SU-DHL-6 (cell line): ENCODE data around the gene MIER2.

Source experiments
- H2AFZ ChIP-seq: fragments of 200-600 bp; sonication (generic); 2 replicates; pipeline ENCODE4 v1.6.1; 2014; ENCODE audit warnings: low read depth, mild to moderate bottlenecking, moderate library complexity, mixed read lengths, antibody characterized with exemption, low read length; ENCODE audit not compliant: severe bottlenecking
- H3F3A ChIP-seq: fragments of 200-600 bp; shearing (Covaris generic); 2 replicates; pipeline ENCODE4 v1.6.0; 2016; ENCODE audit warnings: antibody characterized with exemption, mild to moderate bottlenecking; ENCODE audit not compliant: insufficient read depth
- H3K27ac ChIP-seq: fragments of 200-600 bp; sonication (generic); 2 replicates; pipeline ENCODE4 v1.5.1; 2016; ENCODE audit warnings: low read depth, mild to moderate bottlenecking, low read length, moderate library complexity, mixed read lengths
- H3K27me3 ChIP-seq: fragments of 200-600 bp; sonication (generic), shearing (Covaris generic); 2 replicates; pipeline ENCODE4 v1.6.0; 2014; ENCODE audit warnings: mild to moderate bottlenecking, low read length
- H3K36me3 ChIP-seq: fragments of 200-600 bp; sonication (generic); 2 replicates; pipeline ENCODE4 v1.6.1; 2014; ENCODE audit warnings: mild to moderate bottlenecking, low read length, mixed read lengths
- H3K4me2 ChIP-seq: fragments of 300-600, 200-600 bp; shearing (Covaris generic), sonication (generic); 2 replicates; pipeline ENCODE4 v1.6.0; 2014; ENCODE audit warnings: low read length, low read depth, mild to moderate bottlenecking; ENCODE audit not compliant: poor library complexity, severe bottlenecking
- H3K4me3 ChIP-seq: fragments of 200-600 bp; sonication (generic); 2 replicates; pipeline ENCODE4 v1.5.1; 2014; ENCODE audit warnings: antibody characterized with exemption, low read length, mild to moderate bottlenecking, mixed read lengths; ENCODE audit not compliant: insufficient read depth, poor library complexity, severe bottlenecking
- H3K79me2 ChIP-seq: fragments of 200-600 bp; sonication (generic); 2 replicates; pipeline ENCODE4 v1.6.1; 2014; ENCODE audit warnings: mild to moderate bottlenecking, low read length, moderate library complexity; ENCODE audit not compliant: insufficient read depth
- H3K9ac ChIP-seq: fragments of 200-600 bp; sonication (generic); 2 replicates; pipeline ENCODE4 v1.7.0; 2014; ENCODE audit warnings: mild to moderate bottlenecking, low read length
- H3K9me2 ChIP-seq: fragments of 200-600 bp; sonication (generic); replicated peaks from 2 replicates; pipeline ENCODE4 v1.6.1; 2014; ENCODE audit warnings: low read length; ENCODE audit not compliant: insufficient read depth
- H3K9me3 ChIP-seq: fragments of 200-600 bp; sonication (generic); 2 replicates; pipeline ENCODE4 v1.6.1; 2014; ENCODE audit warnings: low read length, mixed read lengths; ENCODE audit not compliant: insufficient read depth
- H4K20me1 ChIP-seq: fragments of 200-600 bp; sonication (generic); 2 replicates; pipeline ENCODE4 v1.6.1; 2014; ENCODE audit warnings: low read depth, mild to moderate bottlenecking, antibody characterized with exemption, low read length, moderate library complexity, mixed read lengths
- EZH2phosphoT487 ChIP-seq: fragments of 200-600 bp; sonication (generic), shearing (Covaris generic); conservative IDR thresholded peaks from 2 replicates; pipeline ENCODE4 v1.6.1; 2018; ENCODE audit warnings: mild to moderate bottlenecking, antibody characterized with exemption, low read length, moderate library complexity, mixed read lengths
- TF ChIP-seq, protein P1 (sequence below): fragments of 200-600 bp; sonication (generic); IDR thresholded peaks from one replicate; pipeline ENCODE4 v1.5.1; 2017; ENCODE audit warnings: antibody characterized with exemption, mild to moderate bottlenecking, low read length, moderate library complexity; ENCODE audit not compliant: insufficient read depth, poor library complexity, severe bottlenecking

The MIER2 gene

DNA sequence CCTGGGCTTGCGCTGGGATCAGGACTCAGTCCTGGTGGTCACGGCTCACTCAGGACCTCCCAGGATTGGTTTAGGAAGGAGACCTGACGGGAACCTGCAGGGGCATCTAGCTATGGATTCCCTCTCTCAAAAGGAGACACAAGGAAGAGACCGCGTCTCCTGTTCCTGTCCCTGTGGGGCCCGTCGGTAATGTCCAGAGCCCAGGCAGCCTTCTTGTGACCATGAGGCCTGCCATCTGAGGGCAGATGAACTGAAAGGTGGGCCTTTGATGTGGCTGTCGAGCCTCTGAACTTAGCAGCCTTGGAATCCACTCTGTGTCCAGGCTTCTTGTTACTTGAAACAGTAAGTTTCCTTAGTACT is 31.5 kb upstream of the MIER2 start:
- no peak overlapping the region for H2AFZ ChIP-seq
- H3K27ac ChIP-seq = no peak overlapping the region
- H3K27me3 ChIP-seq = no peaks in the 10 kb centered on the region
- no peaks in the 10 kb centered on the region for H3K9me3 ChIP-seq
- H4K20me1 ChIP-seq = no peaks in the 10 kb centered on the region
- no peaks in the 10 kb centered on the region for H3K9me2 ChIP-seq
- no peak overlapping the region for H3K4me2 ChIP-seq
- no peak overlapping the region for H3K9ac ChIP-seq
- no peaks in the 10 kb centered on the region for H3K79me2 ChIP-seq
- no peaks in the 10 kb centered on the region for H3K36me3 ChIP-seq
- TF ChIP-seq EZH2phosphoT487 = no peak
- TF ChIP-seq, protein P1, sequence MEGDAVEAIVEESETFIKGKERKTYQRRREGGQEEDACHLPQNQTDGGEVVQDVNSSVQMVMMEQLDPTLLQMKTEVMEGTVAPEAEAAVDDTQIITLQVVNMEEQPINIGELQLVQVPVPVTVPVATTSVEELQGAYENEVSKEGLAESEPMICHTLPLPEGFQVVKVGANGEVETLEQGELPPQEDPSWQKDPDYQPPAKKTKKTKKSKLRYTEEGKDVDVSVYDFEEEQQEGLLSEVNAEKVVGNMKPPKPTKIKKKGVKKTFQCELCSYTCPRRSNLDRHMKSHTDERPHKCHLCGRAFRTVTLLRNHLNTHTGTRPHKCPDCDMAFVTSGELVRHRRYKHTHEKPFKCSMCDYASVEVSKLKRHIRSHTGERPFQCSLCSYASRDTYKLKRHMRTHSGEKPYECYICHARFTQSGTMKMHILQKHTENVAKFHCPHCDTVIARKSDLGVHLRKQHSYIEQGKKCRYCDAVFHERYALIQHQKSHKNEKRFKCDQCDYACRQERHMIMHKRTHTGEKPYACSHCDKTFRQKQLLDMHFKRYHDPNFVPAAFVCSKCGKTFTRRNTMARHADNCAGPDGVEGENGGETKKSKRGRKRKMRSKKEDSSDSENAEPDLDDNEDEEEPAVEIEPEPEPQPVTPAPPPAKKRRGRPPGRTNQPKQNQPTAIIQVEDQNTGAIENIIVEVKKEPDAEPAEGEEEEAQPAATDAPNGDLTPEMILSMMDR = no peak
- no peak overlapping the region for H3K4me3 ChIP-seq
- no peaks in the 10 kb centered on the region for H3F3A ChIP-seq

DNA sequence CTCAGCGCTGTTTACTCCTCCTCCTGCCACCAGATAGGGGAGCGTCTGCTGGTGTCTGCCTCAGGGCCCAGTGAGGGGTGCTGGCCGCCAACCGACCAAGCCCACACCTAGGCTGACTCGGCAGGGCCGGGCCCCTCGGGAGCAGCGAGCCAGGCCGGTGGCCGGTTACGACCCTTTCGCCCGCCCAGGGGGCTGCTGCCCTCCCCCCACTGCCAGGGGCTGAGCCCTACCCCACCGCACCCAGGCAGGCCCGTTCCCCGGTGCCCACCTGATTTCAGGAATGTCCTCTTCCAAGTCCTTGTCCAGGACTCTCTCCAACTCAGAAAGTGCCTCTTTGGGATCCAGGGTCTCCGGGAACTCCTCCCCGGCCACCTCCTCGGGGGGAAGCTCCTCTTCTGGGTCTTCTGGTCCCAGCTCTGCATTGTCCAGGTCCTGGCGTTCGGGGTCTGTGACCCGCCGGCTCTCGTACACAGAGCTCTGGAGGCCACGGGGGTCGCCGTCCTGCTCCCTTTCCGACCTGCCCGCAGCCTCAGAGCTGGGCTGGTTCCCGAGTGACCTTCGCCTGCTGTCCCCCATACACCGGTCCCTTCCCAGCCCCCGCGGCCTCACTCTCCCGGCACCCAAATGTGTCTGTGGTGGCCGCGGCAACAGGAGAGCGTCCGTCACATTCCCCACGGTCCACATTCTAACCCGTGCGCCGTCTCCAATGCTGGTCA is 31.0 kb upstream of the MIER2 start:
- Histone ChIP-seq H3K27me3 (no peaks in the 10 kb centered on the region), H3K4me2 (no peak overlapping the region), H3K9me2 (no peaks in the 10 kb centered on the region), H3K27ac (no peak overlapping the region), H3K36me3 (no peaks in the 10 kb centered on the region), H2AFZ (no peak overlapping the region), H3K79me2 (no peaks in the 10 kb centered on the region), H3K4me3 (no peak overlapping the region), H3K9me3 (no peaks in the 10 kb centered on the region), H3K9ac (no peak overlapping the region), H4K20me1 (no peaks in the 10 kb centered on the region), H3F3A (no peaks in the 10 kb centered on the region)
- TF ChIP-seq, protein P1 = no peak
- no peak for TF ChIP-seq EZH2phosphoT487

DNA sequence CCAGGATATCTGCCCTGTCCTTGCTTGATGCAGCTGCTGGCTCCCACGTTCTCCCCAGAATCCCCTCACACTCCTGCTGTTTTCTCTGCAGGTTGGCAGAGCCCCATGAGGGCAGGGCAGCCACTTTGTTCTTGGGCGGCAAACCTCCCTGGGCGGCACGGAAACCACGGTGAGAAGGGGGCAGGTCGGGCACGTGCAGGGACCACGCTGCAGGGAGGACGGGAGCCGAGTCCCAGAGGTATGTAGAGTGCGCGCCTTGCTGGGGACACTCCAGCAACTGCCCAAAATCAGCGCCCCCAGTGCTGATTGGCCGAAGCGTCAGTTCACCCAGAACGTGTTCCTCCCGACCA is 30.3 kb upstream of the MIER2 start:
- no peaks in the 10 kb centered on the region for H3K79me2 ChIP-seq
- H3K4me3 ChIP-seq = no peak overlapping the region
- H3K9me2 ChIP-seq = no peaks in the 10 kb centered on the region
- H4K20me1 ChIP-seq = no peaks in the 10 kb centered on the region
- no peaks in the 10 kb centered on the region for H3K36me3 ChIP-seq
- H3K4me2 ChIP-seq = no peak overlapping the region
- no peaks in the 10 kb centered on the region for H3K27me3 ChIP-seq
- TF ChIP-seq, protein P1 = no peak
- no peak for TF ChIP-seq EZH2phosphoT487
- H3K27ac ChIP-seq = no peak overlapping the region
- H3K9me3 ChIP-seq = no peaks in the 10 kb centered on the region
- H2AFZ ChIP-seq = no peak overlapping the region
- H3F3A ChIP-seq = no peaks in the 10 kb centered on the region
- H3K9ac ChIP-seq = no peak overlapping the region
